ENCODE results near the gene MTG1.
"Not testable (repeated sequence)": the region's sequence is repeated elsewhere in the genome, so short reads cannot be mapped to it uniquely, and the experiment has no call there.

MTG1 gene

GRCh38 chr10:133454204-133454893 lies 60.4 kb downstream of the MTG1 start:
- no peak for DNase-seq

GRCh38 chr10:133455196-133455595 lies 61.2 kb downstream of the MTG1 start:
- no peak for DNase-seq

- no peak for DNase-seq
Observed at GRCh38 chr10:133455611-133456031, 61.7 kb downstream of the MTG1 start.

- no peak for DNase-seq
Observed at GRCh38 chr10:133456041-133456951, 62.3 kb downstream of the MTG1 start.

- DNase-seq, result no peak
Observed at GRCh38 chr10:133457100-133457841, 63.3 kb downstream of the MTG1 start.

- DNase-seq, result no peak
Observed at GRCh38 chr10:133458021-133458709, 64.2 kb downstream of the MTG1 start.

- DNase-seq, result no peak
Observed at GRCh38 chr10:133458710-133459453, 64.9 kb downstream of the MTG1 start.

- no peak for DNase-seq
Observed at GRCh38 chr10:133459454-133460207, 65.7 kb downstream of the MTG1 start.

- DNase-seq, result no peak
Observed at GRCh38 chr10:133460208-133460769, 66.3 kb downstream of the MTG1 start.

GRCh38 chr10:133461027-133461426 lies 67.1 kb downstream of the MTG1 start:
- DNase-seq, result no peak

- DNase-seq, result no peak
Observed at GRCh38 chr10:133461841-133462240, 67.9 kb downstream of the MTG1 start.

GRCh38 chr10:133462512-133463305 lies 68.8 kb downstream of the MTG1 start:
- DNase-seq, result no peak

- no peak for DNase-seq
Observed at GRCh38 chr10:133464582-133465031, 70.7 kb downstream of the MTG1 start.

GRCh38 chr10:133465191-133465949 lies 71.4 kb downstream of the MTG1 start:
- DNase-seq, result no peak

- no peak for DNase-seq
Observed at GRCh38 chr10:133465950-133466474, 72.1 kb downstream of the MTG1 start.

- DNase-seq, result no peak
Observed at GRCh38 chr10:133466683-133467275, 72.8 kb downstream of the MTG1 start.

GRCh38 chr10:133467286-133467911 lies 73.4 kb downstream of the MTG1 start:
- no peak for DNase-seq

- not testable (repeated sequence) for DNase-seq
Observed at GRCh38 chr10:133469205-133469604, 75.2 kb downstream of the MTG1 start.
